Bronchial epithelial cell (primary cell): ENCODE results near the gene AARS2. TPM values are rescaled to one million over a fixed set of nuclear protein-coding genes. Genes with fewer than 3 reads are reported as not detected.

ENCODE experiments used
- DNase-seq: peaks from one replicate; pipeline ENCODE4 v3.0.0-alpha.2; 2010; ENCODE audit warnings: low read depth
- FAIRE-seq: peaks from 2 replicates; lab custom pipeline; 2011; peaks lifted over from hg19 to GRCh38; lab: Jason Lieb, UNC
- H3K27me3 ChIP-seq: 2 replicates; pipeline ENCODE4 v1.5.1; 2011; ENCODE audit warnings: low read length; ENCODE audit not compliant: control insufficient read depth, insufficient read depth
- H3K36me3 ChIP-seq: 2 replicates; pipeline ENCODE4 v1.5.1; 2011; ENCODE audit warnings: low read length; ENCODE audit not compliant: control insufficient read depth, insufficient read depth
- H3K4me3 ChIP-seq: 2 replicates; pipeline ENCODE4 v1.5.1; 2011; ENCODE audit warnings: mild to moderate bottlenecking, low read depth, low read length, control low read depth
- total RNA-seq: library from RNA; depleted of rRNA; stranded (reverse); fragments of >200 nt; gene quantifications from 2 replicates; pipeline ENCODE4 v1.2.1, GENCODE V29; 2014
- TF ChIP-seq, protein P1 (sequence below): IDR thresholded peaks from 2 replicates; pipeline ENCODE4 v1.5.1; 2011; ENCODE audit warnings: mild to moderate bottlenecking, moderate library complexity, low read length, control low read depth, inconsistent platforms; ENCODE audit not compliant: insufficient read depth, severe bottlenecking

AARS2 gene
- total RNA-seq, 1 donor from 2014 or later, result 9.5 TPM

DNA sequence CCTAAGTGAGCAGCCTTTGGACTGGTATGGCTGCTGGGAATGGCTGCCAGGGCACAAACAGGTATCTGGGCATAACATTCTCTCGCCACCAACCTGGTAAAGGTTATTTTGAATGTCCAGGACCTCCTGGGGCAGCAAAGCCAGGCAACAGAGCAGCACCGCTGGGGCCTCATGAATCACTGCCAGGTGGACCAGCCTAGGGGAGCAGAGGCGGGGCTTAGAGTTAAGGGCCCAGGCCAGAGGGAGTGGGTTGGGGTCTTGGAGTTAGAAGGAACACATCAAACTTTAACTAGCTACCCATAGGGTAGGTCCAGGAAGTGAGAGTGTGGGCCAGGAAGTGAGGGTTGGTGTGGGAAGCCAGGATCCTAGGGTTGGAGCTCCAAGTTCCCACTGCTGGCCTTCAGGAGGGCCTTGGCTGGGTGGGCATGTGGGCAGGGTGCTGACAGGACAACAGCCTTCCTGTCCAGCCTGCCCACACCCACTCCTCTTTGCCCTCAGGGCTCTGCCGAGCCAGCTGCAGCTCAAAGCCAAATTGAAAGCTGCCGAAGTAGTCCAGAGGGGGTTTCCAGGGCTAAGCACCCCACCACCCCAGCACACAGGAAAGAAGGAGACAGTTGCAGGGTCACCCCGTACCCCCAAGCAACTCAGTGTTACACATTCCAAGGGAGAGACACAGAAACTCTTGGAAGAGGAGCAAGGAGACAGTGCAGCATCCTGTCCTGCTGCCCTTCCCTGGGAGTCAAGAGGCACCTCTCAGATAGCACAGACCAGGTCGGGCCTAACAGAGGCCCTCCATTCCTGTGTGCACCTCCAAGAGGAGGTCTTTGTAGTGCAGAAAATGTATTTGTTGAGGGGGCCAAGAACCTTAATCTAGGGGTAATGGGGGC, 50.4 kb downstream of the AARS2 start:
- TF ChIP-seq, protein P1, sequence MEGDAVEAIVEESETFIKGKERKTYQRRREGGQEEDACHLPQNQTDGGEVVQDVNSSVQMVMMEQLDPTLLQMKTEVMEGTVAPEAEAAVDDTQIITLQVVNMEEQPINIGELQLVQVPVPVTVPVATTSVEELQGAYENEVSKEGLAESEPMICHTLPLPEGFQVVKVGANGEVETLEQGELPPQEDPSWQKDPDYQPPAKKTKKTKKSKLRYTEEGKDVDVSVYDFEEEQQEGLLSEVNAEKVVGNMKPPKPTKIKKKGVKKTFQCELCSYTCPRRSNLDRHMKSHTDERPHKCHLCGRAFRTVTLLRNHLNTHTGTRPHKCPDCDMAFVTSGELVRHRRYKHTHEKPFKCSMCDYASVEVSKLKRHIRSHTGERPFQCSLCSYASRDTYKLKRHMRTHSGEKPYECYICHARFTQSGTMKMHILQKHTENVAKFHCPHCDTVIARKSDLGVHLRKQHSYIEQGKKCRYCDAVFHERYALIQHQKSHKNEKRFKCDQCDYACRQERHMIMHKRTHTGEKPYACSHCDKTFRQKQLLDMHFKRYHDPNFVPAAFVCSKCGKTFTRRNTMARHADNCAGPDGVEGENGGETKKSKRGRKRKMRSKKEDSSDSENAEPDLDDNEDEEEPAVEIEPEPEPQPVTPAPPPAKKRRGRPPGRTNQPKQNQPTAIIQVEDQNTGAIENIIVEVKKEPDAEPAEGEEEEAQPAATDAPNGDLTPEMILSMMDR, result no peak
- no peak for FAIRE-seq
- no peak overlapping the region for H3K4me3 ChIP-seq
- H3K36me3 ChIP-seq, result peaks cover 12% of the 10 kb centered on the region
- H3K27me3 ChIP-seq, result peaks cover 2% of the 10 kb centered on the region
- DNase-seq, result no peak

- FAIRE-seq (no peak), DNase-seq (no peak)
- H3K36me3 ChIP-seq, result peaks cover 12% of the 10 kb centered on the region
- no peak overlapping the region for H3K4me3 ChIP-seq
- TF ChIP-seq, protein P1, result no peak
- peaks cover under 1% of the 10 kb centered on the region for H3K27me3 ChIP-seq
These were observed 51.6 kb downstream of the AARS2 start for GRCh38 chr6:44261581-44261980.

DNA sequence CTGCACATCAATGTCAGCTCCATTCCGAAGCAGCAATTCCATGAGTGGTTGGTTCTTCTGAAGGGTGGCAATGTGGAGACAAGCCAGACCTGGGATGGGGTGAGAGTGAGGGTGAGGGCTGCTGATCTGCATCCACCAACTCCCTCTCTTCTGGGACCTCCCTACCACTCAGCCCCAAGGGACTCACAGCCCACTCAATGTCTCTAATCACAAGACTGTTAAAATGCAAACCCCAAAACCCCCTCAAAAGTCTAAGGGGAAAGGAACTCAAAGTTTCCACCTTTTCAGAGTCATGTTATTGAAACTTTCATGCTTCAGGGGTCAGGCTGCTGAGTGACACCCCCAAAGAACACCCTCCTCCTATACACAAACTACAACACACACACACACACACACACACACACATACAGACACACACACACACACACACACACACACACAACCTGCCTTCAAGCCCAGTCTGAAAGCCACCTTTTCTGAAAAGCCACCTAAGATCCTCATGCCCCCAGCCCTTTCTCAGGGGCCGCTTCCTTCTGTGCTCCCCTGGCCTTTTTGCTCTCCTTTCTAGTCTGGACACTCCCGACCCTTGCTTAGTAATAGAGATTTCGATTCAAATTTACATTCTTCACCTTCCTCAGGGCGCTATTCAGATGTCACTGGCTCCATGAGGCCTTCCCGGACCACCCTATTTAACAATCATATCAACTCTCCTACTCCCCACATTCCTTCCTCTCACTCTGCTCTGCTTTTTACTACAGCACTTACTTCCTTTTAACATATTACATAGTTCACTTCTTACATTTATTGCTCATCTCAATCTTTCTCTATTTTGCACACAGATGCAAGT, 52.5 kb downstream of the AARS2 start:
- Histone ChIP-seq H3K36me3 (peaks cover 12% of the 10 kb centered on the region), H3K4me3 (no peak overlapping the region), H3K27me3 (no peaks in the 10 kb centered on the region)
- TF ChIP-seq, protein P1, result no peak
- FAIRE-seq, result no peak
- no peak for DNase-seq

DNA sequence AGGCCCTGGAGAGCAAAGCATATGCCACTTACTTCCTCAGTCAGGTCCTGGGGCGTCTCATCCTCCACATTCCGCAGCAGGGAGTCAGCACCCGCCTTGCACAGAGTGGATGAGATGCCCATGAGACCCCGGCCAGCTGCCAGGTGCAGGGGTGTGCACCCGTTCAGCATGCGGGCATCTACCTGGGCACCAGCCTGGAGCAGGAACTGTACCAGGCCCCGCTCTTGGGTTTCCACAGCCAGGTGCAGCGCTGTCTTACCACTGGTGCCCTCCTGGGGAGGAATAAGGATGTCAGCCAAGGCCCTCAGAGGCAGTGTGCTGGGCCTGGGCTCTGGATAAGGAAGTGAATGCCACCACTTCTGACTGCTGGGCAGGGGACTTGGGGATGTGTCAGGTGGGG, 53.1 kb downstream of the AARS2 start:
- no peak for DNase-seq

GRCh38 chr6:44258921-44259320, 54.2 kb downstream of the AARS2 start:
- Histone ChIP-seq H3K27me3 (no peaks in the 10 kb centered on the region), H3K4me3 (no peak overlapping the region), H3K36me3 (peaks cover 23% of the 10 kb centered on the region)
- FAIRE-seq, result no peak
- no peak for DNase-seq
- TF ChIP-seq, protein P1, result no peak

More for the DNA sequence above, 53.1 kb downstream of the AARS2 start:
- no peak for FAIRE-seq
- TF ChIP-seq, protein P1, result no peak
- Histone ChIP-seq H3K36me3 (peaks cover 14% of the 10 kb centered on the region), H3K4me3 (no peak overlapping the region), H3K27me3 (no peaks in the 10 kb centered on the region)
